Stimulated activated CD4-positive, alpha-beta T cell treated with anti-CD3 and anti-CD28 coated beads, TNF-alpha, amount 100 ng/mL, for 24 hours (primary cell): Measurements from ENCODE around the gene TUT1.
A peak's percentile ranks its signal among the peaks of the same experiment; 100 is the strongest.
"Not testable (repeated sequence)": the region's sequence is repeated elsewhere in the genome, so short reads cannot be mapped to it uniquely, and the experiment has no call there.

ENCODE experiments used
- DNase-seq, 3 experiments: peaks; one replicate each; pipeline ENCODE4 v3.0.0-alpha.2; 2020; ENCODE audit warnings: low read depth in 3 of 3

Gene TUT1, protein sequence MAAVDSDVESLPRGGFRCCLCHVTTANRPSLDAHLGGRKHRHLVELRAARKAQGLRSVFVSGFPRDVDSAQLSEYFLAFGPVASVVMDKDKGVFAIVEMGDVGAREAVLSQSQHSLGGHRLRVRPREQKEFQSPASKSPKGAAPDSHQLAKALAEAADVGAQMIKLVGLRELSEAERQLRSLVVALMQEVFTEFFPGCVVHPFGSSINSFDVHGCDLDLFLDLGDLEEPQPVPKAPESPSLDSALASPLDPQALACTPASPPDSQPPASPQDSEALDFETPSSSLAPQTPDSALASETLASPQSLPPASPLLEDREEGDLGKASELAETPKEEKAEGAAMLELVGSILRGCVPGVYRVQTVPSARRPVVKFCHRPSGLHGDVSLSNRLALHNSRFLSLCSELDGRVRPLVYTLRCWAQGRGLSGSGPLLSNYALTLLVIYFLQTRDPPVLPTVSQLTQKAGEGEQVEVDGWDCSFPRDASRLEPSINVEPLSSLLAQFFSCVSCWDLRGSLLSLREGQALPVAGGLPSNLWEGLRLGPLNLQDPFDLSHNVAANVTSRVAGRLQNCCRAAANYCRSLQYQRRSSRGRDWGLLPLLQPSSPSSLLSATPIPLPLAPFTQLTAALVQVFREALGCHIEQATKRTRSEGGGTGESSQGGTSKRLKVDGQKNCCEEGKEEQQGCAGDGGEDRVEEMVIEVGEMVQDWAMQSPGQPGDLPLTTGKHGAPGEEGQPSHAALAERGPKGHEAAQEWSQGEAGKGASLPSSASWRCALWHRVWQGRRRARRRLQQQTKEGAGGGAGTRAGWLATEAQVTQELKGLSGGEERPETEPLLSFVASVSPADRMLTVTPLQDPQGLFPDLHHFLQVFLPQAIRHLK

GRCh38 chr11:62591448-62592145 lies at the start of gene TUT1:
Gene TUT1, minus strand, starts transcription at chr11:62591523. Its CDS starts 38 bp downstream, at chr11:62591485.
- DNase-seq: peak; percentile 89 to 95 (median 93)

- DNase-seq: no peak
Measured at GRCh38 chr11:62632492-62632891, 41.2 kb upstream of the TUT1 start.

- no peak for DNase-seq
Measured at GRCh38 chr11:62627713-62628112, 36.4 kb upstream of the TUT1 start.

DNA sequence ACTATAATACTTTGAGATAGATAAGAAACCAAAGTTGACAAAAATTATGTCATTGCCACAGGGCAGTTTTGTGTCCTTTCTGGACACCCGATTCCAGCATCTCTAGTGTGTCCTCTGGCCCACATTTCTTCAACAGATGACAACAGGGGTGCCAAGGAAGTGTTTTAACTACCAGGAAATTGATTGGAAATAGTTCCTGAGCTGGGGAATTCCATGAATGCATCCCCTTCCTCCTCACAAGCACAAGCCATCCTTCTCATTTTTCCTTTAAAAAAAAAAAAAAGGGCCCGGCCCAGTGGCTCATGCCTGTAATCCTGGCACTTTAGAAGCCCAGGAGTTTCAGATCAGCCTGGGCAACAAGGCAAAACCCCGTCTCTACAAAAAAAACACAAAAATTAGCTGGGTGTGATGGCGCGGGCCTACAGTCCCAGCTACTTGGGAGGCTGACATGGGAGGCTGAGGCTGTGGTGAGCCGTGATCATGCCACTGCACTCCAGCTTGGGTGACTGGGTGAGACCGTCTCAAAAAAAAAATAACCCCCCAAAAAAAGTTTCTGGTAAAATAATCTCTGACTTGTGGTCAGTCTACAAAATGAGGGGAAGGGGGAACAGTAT lies 31.3 kb upstream of the TUT1 start:
- DNase-seq: no peak

DNA sequence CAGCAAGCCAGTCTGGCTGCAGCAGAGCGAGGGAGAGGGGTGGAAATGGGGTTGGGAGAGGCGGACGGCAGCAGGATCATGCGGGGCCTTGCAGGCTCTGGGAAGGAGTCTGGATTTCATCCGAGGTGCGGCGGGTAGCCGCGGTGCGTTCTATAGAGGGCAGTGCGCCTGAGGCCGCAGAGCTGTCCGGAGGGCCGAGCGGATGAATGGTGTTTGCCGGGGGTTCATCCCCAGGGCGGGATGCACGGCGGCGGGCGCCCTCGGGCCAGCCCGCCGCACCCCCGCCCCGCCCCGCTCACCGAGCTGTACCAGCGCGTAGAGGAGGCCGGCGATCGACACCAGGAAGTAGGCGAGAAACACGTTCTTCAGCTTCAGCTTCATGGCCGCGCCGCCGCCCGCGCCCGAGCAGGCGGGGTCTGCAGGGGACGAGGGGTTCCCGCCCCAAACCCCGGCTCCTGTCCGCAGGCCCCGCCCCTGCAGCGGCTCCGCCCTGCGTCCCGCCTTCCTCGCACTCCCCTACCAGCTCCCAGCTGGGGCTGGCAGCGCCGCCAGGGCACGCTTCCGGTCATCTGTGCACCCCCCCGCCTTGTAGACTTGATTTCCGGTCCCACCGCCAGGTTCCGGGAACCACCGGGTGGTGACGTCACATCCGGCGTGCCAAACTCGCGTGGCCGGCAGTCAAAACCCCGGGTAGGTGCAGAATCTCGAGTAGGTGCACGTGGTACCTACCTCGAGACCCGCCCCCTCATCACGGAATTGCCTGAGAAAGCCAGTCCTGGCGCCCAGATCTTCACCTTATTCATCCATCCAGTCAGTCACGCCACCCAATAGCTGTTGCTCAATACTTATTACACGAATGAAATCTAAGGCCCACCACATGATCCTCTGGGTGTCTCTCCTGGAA lies 30.5 kb upstream of the TUT1 start, which contains the start of gene B3GAT3:
B3GAT3 (minus strand) TSS at position 420 of the 904 bp plus-strand sequence; CDS start at position 381, 39 bp downstream.
- peak; percentile 92 to 97 (median 94) for DNase-seq

DNA sequence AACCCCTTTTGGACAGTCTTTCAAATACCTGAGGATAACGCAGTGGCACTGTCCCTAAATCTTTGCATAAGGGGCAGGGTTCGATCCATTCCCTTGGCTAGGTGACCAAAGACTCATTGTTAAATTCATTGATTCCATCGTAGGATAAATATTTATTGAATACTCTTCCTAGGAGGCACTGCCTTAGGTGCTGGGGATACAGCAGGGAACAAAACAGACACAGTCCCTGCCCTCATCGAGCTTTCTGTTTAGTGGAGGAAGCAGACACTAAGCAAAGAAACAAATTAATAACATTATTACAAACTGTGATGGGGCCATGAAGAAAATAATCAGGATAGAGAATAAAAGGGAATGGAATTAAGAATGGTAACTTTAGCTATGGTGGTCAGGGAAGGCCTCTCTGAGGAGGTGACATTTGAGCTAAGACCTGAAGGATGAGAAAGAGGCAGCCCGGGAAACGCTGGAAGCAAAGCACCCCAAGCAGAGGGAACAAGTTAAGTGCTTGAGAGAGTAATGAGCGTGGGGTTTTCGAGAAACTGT lies 29.8 kb upstream of the TUT1 start:
- no peak for DNase-seq

DNA sequence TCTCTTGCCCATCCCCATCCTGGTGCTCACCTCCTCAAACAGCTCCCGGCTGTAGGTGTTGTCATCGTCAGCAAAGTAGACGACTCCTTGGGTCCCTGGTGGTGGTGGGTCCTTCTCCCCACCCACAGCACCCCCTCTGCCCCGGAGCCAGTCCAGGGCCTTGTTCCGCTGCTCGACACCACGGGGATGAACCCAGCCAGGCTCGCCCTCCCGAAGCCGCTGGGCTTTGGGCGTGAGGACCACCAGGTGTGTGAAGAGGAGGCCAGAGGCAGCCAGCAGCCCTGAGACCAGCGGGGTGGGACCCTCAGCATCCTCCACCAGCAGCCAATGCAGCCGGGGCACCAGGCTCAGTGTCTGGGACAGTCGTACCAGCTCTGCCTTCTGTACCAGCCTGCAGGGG lies 25.6 kb upstream of the TUT1 start:
- DNase-seq: not testable (repeated sequence)

GRCh38 chr11:62615521-62615920 lies 24.2 kb upstream of the TUT1 start:
- no peak for DNase-seq

DNA sequence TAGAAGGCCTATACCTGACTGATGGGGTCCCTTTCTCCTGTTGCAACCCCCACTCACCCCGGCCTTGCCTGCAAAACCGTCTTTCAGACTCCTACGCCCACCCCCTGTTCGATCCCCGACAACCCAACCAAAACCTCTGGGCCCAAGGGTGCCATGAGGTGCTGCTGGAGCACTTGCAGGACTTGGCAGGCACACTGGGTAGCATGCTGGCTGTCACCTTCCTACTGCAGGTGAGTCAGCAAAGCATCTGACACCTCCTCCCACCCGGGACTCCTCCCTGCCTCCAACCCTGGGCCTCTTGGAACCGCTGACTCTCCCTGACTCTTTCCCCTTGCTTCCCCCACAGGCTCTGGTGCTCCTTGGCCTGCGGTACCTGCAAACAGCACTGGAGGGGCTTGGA lies 23.0 kb upstream of the TUT1 start:
- DNase-seq: peak in 2 of 3 experiments; percentile 43 to 59

- DNase-seq: no peak
Measured at GRCh38 chr11:62613291-62613778, 22.0 kb upstream of the TUT1 start.

- peak; percentile 67 to 87 (median 70) for DNase-seq
Measured at GRCh38 chr11:62612366-62613290, 21.3 kb upstream of the TUT1 start, which contains the start of the genes EML3 and ROM1. Gene EML3, minus strand, starts transcription at chr11:62612775. Its CDS starts 318 bp downstream, at chr11:62612457. Gene ROM1, plus strand, starts transcription at chr11:62613257. Its CDS starts 25 bp downstream, at chr11:62613282.

DNA sequence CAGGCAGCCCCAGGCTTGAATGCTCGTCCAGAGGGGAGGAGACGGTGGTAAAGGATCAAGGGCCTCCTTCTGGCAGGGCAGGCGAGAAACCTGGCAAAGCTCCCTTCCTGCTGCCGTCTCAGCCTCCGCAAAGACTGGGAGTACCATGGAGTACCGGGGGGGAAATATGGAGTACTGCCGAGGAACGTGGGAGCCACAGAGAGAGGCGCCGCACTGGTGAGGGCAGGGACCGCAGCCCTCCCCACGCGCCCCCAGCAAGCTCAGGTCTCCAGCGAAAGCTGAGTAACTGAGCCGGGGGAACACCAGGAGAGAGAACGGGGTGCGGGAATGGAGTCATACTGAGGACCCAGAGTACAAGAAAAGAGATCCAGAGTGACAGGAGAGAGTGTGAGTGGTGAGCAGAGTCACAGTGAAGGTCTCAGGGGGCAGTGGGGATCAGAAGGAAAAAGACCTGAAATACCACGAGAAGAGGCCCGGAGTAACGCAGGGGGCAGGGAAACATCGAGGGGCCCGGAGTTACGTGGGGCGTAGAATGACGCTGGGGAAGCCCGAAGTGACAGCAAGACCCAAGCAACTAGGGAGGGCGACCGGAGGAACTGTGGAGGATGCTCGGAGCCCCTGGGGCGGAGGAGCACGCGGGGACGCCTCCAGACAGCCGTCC lies 20.5 kb upstream of the TUT1 start:
- DNase-seq: peak; percentile 35 to 55 (median 44)

- no peak for DNase-seq
Measured at GRCh38 chr11:62610814-62611704, 19.7 kb upstream of the TUT1 start.

DNA sequence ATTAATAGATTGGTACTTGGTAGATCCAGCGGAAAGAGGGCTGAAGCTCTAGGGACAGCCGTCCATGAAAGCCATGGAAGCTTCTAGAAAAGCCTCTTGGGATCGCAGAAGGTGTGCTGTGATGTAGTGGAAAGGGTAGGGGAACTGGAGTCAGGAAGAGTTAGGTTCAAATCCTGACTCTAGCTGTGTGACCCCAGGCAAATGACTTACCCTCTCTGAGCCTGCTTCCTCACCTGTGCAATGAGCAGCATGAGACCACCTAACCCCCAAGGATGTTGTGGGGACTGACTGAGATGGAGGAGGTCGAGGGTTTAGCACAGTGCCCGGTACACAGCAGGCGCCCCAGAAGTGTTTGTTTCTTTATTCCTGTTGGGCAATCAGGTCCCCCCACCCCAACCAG lies 19.1 kb upstream of the TUT1 start:
- DNase-seq: no peak

- no peak for DNase-seq
Measured at GRCh38 chr11:62608776-62609175, 17.5 kb upstream of the TUT1 start.

GRCh38 chr11:62607714-62608113 lies 16.4 kb upstream of the TUT1 start:
- no peak for DNase-seq

GRCh38 chr11:62605902-62606301 lies 14.6 kb upstream of the TUT1 start:
- no peak for DNase-seq
